ENCODE measurements around the gene DCBLD1. TPM values are rescaled to one million over a fixed set of nuclear protein-coding genes. Genes with fewer than 3 reads are reported as not detected.

DCBLD1 gene
- total and polyA plus RNA-seq, 4 donors, result 2.7 to 10.4 (median 4.4) TPM

- H3K9me3 ChIP-seq (ENCODE audit: control insufficient read depth in 4 of 4, low read length in 3 of 4), result no peaks in the 10 kb centered on the region
- TF ChIP-seq ZBTB33 (IDR thresholded peaks at IDR 0.05) (no peak), RAD21 (IDR thresholded peaks at IDR 0.05) (peak in 1 of 2 donors; percentile 18)
- H3K27ac ChIP-seq (ENCODE audit: low read depth in 1 of 2, low read length in 2 of 2), result peak overlapping the region in 1 of 2 donors; percentile 19
- H3K27me3 ChIP-seq (ENCODE audit: control insufficient read depth in 4 of 4, insufficient read depth in 4 of 4, low read length in 3 of 4), result no peaks in the 10 kb centered on the region
- peaks cover 3 to 7% (median 6%) of the 10 kb centered on the region in 4 donors for H3K36me3 ChIP-seq (ENCODE audit: control insufficient read depth in 4 of 4, insufficient read depth in 3 of 4, low read depth in 1 of 4, low read length in 3 of 4)
- WGBS, result 64% methylated on average over 64 of the region's 64 CpGs
- peak overlapping the region in 1 of 3 donors; percentile 5 for H3K4me3 ChIP-seq (ENCODE audit: low read depth in 1 of 3, low read length in 3 of 3)
- H3K4me1 ChIP-seq (ENCODE audit: control insufficient read depth in 4 of 4, insufficient read depth in 4 of 4, low read length in 3 of 4), result peaks cover 0 to 14% (median 10%) of the 10 kb centered on the region in 4 donors
- no peak for DNase-seq (ENCODE audit: low spot score)
- no peak overlapping the region for H3K9ac ChIP-seq (ENCODE audit: low read depth in 1 of 2, low read length in 2 of 2)
Measured at GRCh38 chr6:117547688-117548621, 65.5 kb downstream of the DCBLD1 start.

DNA sequence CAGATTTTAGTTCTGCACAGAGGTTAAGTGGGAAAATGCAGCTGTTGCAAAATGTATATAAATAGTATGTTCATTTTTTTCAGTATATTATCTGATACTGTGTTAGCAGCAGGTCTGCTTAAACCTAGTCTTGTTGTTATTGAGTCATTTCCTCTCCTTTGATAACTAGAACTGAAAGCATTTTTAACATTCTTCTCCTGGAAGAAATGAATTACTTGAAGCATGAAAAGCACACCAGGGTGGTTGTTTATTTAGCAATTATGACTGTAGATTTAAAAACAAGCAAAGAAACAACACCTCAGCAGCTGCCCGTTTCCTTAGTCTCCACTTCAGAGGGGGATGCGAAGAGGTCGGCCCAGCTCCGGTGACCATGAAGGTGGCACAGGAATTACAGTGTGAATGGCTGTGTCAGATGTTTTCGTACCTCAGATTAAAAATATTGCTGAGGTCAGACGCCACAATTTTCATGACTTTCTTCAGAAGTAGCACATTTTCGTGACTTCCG, 66.4 kb downstream of the DCBLD1 start:
- peak overlapping the region in 1 of 2 donors; percentile 10 for H3K27ac ChIP-seq (ENCODE audit: low read depth in 1 of 2, low read length in 2 of 2)
- no peaks in the 10 kb centered on the region for H3K9me3 ChIP-seq (ENCODE audit: control insufficient read depth in 4 of 4, low read length in 3 of 4)
- WGBS, result 80% methylated on average over 8 of the region's 8 CpGs
- no peak for TF ChIP-seq EGR1 (IDR thresholded peaks at IDR 0.05; ENCODE audit: low read depth in 2 of 2)
- no peak for TF ChIP-seq REST (IDR thresholded peaks at IDR 0.05)
- TF ChIP-seq SP1 (IDR thresholded peaks at IDR 0.05), result no peak
- TF ChIP-seq YY1 (IDR thresholded peaks at IDR 0.05), result no peak
- TF ChIP-seq GABPA (IDR thresholded peaks at IDR 0.05 in 1 of 2, conservative IDR thresholded peaks at IDR 0.05 in 1 of 2), result no peak
- no peak for TF ChIP-seq FOXA1 (IDR thresholded peaks at IDR 0.05)
- no peak for TF ChIP-seq FOXA2 (IDR thresholded peaks at IDR 0.05)
- no peak for TF ChIP-seq ATF3 (IDR thresholded peaks at IDR 0.05)
- TF ChIP-seq NR2F2 (IDR thresholded peaks at IDR 0.05), result no peak
- TF ChIP-seq HNF4A (conservative IDR thresholded peaks at IDR 0.05), result no peak
- TF ChIP-seq RAD21 (IDR thresholded peaks at IDR 0.05), result no peak
- no peak for TF ChIP-seq CTCF (IDR thresholded peaks at IDR 0.05; ENCODE audit: low read depth, low read length, missing input control)
- no peak for TF ChIP-seq RXRA (IDR thresholded peaks at IDR 0.05)
- no peak for TF ChIP-seq HNF4G (IDR thresholded peaks at IDR 0.05)
- no peak for TF ChIP-seq ZBTB33 (IDR thresholded peaks at IDR 0.05)
- no peak for TF ChIP-seq MAX (IDR thresholded peaks at IDR 0.05)
- no peak for TF ChIP-seq TAF1 (conservative IDR thresholded peaks at IDR 0.05)
- TF ChIP-seq JUND (IDR thresholded peaks at IDR 0.05), result no peak
- no peak overlapping the region for H3K9ac ChIP-seq (ENCODE audit: low read depth in 1 of 2, low read length in 2 of 2)
- peaks cover 0 to 14% (median 10%) of the 10 kb centered on the region in 4 donors for H3K4me1 ChIP-seq (ENCODE audit: control insufficient read depth in 4 of 4, insufficient read depth in 4 of 4, low read length in 3 of 4)
- H3K36me3 ChIP-seq (ENCODE audit: control insufficient read depth in 4 of 4, insufficient read depth in 3 of 4, low read depth in 1 of 4, low read length in 3 of 4), result peaks cover 3 to 7% (median 6%) of the 10 kb centered on the region in 4 donors
- H3K27me3 ChIP-seq (ENCODE audit: control insufficient read depth in 4 of 4, insufficient read depth in 4 of 4, low read length in 3 of 4), result no peaks in the 10 kb centered on the region
- no peak for DNase-seq (ENCODE audit: low spot score)
- H3K4me3 ChIP-seq (ENCODE audit: low read depth in 1 of 3, low read length in 3 of 3), result no peak overlapping the region

Data from liver (tissue), 9 donors.